Heart right ventricle (tissue), 16 donors: ENCODE data around the gene LMTK3. TPM values are rescaled to one million over a fixed set of nuclear protein-coding genes. Genes with fewer than 3 reads are reported as not detected.

ENCODE experiments used
- ATAC-seq, 8 donors: fragments of 200-7000 bp; cut with Tn5 transposase; one replicate each; pipeline ENCODE4 v1.9.1; 2020; ENCODE audit warnings: mild to moderate bottlenecking in 8 of 8, moderate library complexity in 8 of 8, moderate number of reproducible peaks in 1 of 8
- DNase-seq, 2 donors: peaks; one replicate each; pipeline ENCODE4 v3.0.0-alpha.2; 2020
- H3K27ac ChIP-seq, 10 donors: fragments of 200-600 bp; sonication (generic) in 2 of 10; one replicate each; pipeline versions ENCODE4 v1.5.0 to v1.8.0; 2020 to 2022; ENCODE audit warnings: mild to moderate bottlenecking in 3 of 10
- H3K27me3 ChIP-seq, 7 donors: fragments of 200-600 bp; one replicate each; pipeline ENCODE4 v1.8.0; 2021 to 2022; ENCODE audit warnings: mild to moderate bottlenecking in 2 of 7
- H3K36me3 ChIP-seq, 9 donors: fragments of 200-600 bp; sonication (generic) in 1 of 9; one replicate each; pipeline versions ENCODE4 v1.5.0 to v1.8.0; 2020 to 2022; ENCODE audit warnings: mild to moderate bottlenecking in 2 of 9
- H3K4me1 ChIP-seq, 9 donors: fragments of 200-600 bp; sonication (generic) in 1 of 9; one replicate each; pipeline versions ENCODE4 v1.5.0 to v1.8.0; 2020 to 2022; ENCODE audit warnings: mild to moderate bottlenecking in 4 of 9
- H3K4me3 ChIP-seq, 10 donors: fragments of 200-600 bp; sonication (generic) in 2 of 10; one replicate each; pipeline versions ENCODE4 v1.5.0 to v1.8.0; 2020 to 2022; ENCODE audit warnings: mild to moderate bottlenecking in 7 of 10, moderate library complexity in 2 of 10
- H3K9me3 ChIP-seq, 11 donors: fragments of 200-600 bp in 10 of 11; sonication (generic) in 2 of 11; one replicate each; pipeline versions ENCODE4 v1.5.0 to v1.8.0; 2013 to 2022; ENCODE audit warnings: mild to moderate bottlenecking in 2 of 11, control low read depth in 1 of 11, moderate library complexity in 1 of 11
- WGBS, 2 donors: extraction: QIAGEN DNeasy Blood & Tissue Kit; methylation state at CpG; one replicate each; pipeline ENCODE4 v1.1.7; 2013; ENCODE audit warnings: inconsistent platforms in 1 of 2; 5-methylcytosine and 5-hydroxymethylcytosine counted together
- intact Hi-C, 10 donors: fragments of 100-400 bp; cut with DNase I; formaldehyde crosslinking; loops; one replicate each; pipeline versions ENCODE4 v1.11.1 to v1.14.2; 2022
- polyA plus RNA-seq, 2 donors: library from polyadenylated mRNA; stranded (reverse); fragments of 200-250 nt; gene quantifications; one replicate each; pipeline ENCODE4 v1.2.3, GENCODE V29; 2013
- total RNA-seq, 10 donors: library from RNA; stranded (reverse); fragmentation: NEBNext Ultra II Directional in 3 of 10; extraction: Animal tissue kit (Norgen Biotek cat#: 25700) in 3 of 10; gene quantifications; one replicate each; pipeline versions ENCODE4 v1.2.1 to v1.2.4, GENCODE V29; 2021 to 2023
- TF ChIP-seq, protein P1 (sequence below), 9 donors: fragments of 200-600 bp; sonication (generic) in 2 of 9; IDR thresholded peaks; one replicate each; pipeline versions ENCODE4 v1.5.0 to v1.8.0; 2021 to 2022; ENCODE audit warnings: antibody characterized with exemption in 9 of 9, mild to moderate bottlenecking in 5 of 9, moderate library complexity in 1 of 9
- donor health status: Arrhythmogenic right ventricular cardiomyopathy.
- donor health status: ischemic (EF 13 %, LVEDD 7.1; RV severe dilation, severe dysfunction).
- donor health status: healthy with polysubstance abuse.
- donor health status: DM: no; HTN: yes; CAD: no.
- donor health status: DM: no; HTN: no; CAD: no.
- donor health status: ischemic (EF 25% LVEDD 6.9; RV normal size, moderate dysfunction).
- donor health status: ischemic (EF 25% LVEDD 5.7; RV mildly dilated, moderate dysfunction).
- donor health status: healthy.
- donor health status: DM: yes; HTN: yes; CAD: no.
- donor health status: Ischemic cardiomyopathy.
- donor health status: ischemic (EF 35%, LVEDD 5.7; RV mildly dilated, moderate dysfunction).
- donor health status: nonischemic (EF 11% LVEDD 7.7; RV severe dilation, severe dysfunction).
- donor health status: DM: yes; HTN: yes; CAD: no.
- donor health status: PGD.
- donor health status: ischemic (EF 29% LVEDD 5.4; RV normal size, mild dysfunction).
- donor health status: nonischemic (EF 23%, LVEDD 6.1; RV moderate dilation, normal function).

Gene LMTK3
- total and polyA plus RNA-seq, 12 donors: 0.12 to 1.5 (median 0.88) TPM

DNA sequence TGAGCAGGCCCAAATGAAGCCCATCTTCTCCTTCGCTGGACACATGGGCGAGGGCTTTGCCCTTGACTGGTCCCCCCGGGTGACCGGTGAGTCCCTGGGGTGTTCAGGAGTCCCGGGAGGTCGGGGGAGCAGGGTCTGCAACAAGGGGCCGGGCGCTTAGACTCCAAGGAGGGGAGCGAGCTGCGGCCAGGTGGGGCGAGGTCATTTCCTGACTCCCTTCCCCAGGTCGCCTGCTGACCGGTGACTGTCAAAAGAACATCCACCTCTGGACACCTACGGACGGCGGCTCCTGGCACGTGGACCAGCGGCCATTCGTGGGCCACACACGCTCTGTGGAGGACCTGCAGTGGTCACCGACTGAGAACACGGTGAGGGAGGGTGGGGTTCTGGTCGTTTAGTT is 61.2 kb downstream of the LMTK3 start:
- TF ChIP-seq, protein P1, sequence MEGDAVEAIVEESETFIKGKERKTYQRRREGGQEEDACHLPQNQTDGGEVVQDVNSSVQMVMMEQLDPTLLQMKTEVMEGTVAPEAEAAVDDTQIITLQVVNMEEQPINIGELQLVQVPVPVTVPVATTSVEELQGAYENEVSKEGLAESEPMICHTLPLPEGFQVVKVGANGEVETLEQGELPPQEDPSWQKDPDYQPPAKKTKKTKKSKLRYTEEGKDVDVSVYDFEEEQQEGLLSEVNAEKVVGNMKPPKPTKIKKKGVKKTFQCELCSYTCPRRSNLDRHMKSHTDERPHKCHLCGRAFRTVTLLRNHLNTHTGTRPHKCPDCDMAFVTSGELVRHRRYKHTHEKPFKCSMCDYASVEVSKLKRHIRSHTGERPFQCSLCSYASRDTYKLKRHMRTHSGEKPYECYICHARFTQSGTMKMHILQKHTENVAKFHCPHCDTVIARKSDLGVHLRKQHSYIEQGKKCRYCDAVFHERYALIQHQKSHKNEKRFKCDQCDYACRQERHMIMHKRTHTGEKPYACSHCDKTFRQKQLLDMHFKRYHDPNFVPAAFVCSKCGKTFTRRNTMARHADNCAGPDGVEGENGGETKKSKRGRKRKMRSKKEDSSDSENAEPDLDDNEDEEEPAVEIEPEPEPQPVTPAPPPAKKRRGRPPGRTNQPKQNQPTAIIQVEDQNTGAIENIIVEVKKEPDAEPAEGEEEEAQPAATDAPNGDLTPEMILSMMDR (IDR thresholded peaks at IDR 0.05): no peak
- Histone ChIP-seq H3K27ac (no peak overlapping the region), H3K36me3 (peaks cover 0 to 85% (median 59%) of the 10 kb centered on the region in 9 donors), H3K4me3 (no peak overlapping the region), H3K4me1 (peaks cover 4 to 14% (median 7%) of the 10 kb centered on the region in 9 donors), H3K27me3 (no peaks in the 10 kb centered on the region), H3K9me3 (no peaks in the 10 kb centered on the region)
- DNase-seq (no peak), ATAC-seq (no peak)
- 93 to 94% methylated on average over 23 of the region's 23 CpGs for WGBS, 2 donors
- intact Hi-C loops: no loop called here

DNA sequence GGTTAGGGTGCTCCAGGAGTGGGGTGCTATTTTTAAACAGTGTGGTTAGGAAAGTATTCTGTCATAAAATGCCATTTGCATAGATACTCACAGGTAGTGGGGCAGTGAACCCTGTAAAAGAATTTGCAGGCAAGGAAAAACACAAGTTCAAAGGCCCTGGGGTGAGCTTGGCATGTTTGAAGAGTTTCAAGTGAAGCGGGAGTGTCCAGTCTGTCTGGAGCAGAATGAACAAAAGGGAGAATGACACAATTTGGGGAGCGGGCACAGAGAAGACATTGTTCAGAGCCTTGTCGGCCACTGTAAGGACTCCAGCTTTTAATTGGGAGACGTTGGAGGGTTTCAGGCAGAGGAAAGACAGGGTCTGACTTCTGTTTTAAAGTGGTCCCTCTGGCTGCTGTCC is 63.1 kb downstream of the LMTK3 start:
- no peak for ATAC-seq
- intact Hi-C loops: no loop called here

DNA sequence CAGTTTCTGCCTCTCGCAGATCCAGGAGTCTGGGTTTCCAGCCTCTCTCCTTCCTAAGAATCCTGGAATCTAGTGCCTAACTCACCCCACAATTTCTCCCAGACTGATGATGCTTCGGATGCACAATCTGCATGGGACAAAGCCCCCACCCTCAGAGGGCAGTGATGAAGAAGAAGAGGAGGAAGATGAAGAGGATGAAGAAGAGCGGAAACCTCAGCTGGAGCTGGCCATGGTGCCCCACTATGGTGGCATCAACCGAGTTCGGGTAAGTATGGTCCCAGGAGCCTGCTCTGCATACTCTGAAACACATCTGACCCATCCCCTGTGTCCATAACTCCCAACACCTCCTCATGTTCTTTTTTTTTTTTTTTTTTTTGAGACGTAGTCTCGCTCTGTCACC is 65.1 kb downstream of the LMTK3 start:
- H3K4me1 ChIP-seq: peaks cover 4 to 32% (median 24%) of the 10 kb centered on the region in 9 donors
- TF ChIP-seq, protein P1 (IDR thresholded peaks at IDR 0.05): no peak
- intact Hi-C loops: no loop called here
- DNase-seq (no peak), ATAC-seq (no peak)
- peak overlapping the region in 7 of 10 donors; percentile 79 to 94 (median 92) for H3K27ac ChIP-seq
- peaks cover 0 to 26% (median 15%) of the 10 kb centered on the region in 7 donors for H3K27me3 ChIP-seq
- no peaks in the 10 kb centered on the region for H3K9me3 ChIP-seq
- H3K4me3 ChIP-seq: peak overlapping the region; percentile 78 to 99 (median 90)
- H3K36me3 ChIP-seq: peaks cover 0 to 47% (median 31%) of the 10 kb centered on the region in 9 donors
- WGBS, 2 donors: 81 to 83% methylated on average over 5 to 6 of the region's 7 CpGs

More for the DNA sequence above, 63.1 kb downstream of the LMTK3 start:
- Histone ChIP-seq H3K27ac (no peak overlapping the region), H3K4me1 (peaks cover 4 to 32% (median 24%) of the 10 kb centered on the region in 9 donors), H3K27me3 (peaks cover 0 to 14% (median 7%) of the 10 kb centered on the region in 7 donors), H3K4me3 (no peak overlapping the region), H3K9me3 (no peaks in the 10 kb centered on the region), H3K36me3 (peaks cover 0 to 67% (median 51%) of the 10 kb centered on the region in 9 donors)
- 94 to 95% methylated on average over 4 of the region's 4 CpGs for WGBS, 2 donors
- TF ChIP-seq, protein P1 (IDR thresholded peaks at IDR 0.05): no peak
- no peak for DNase-seq

DNA sequence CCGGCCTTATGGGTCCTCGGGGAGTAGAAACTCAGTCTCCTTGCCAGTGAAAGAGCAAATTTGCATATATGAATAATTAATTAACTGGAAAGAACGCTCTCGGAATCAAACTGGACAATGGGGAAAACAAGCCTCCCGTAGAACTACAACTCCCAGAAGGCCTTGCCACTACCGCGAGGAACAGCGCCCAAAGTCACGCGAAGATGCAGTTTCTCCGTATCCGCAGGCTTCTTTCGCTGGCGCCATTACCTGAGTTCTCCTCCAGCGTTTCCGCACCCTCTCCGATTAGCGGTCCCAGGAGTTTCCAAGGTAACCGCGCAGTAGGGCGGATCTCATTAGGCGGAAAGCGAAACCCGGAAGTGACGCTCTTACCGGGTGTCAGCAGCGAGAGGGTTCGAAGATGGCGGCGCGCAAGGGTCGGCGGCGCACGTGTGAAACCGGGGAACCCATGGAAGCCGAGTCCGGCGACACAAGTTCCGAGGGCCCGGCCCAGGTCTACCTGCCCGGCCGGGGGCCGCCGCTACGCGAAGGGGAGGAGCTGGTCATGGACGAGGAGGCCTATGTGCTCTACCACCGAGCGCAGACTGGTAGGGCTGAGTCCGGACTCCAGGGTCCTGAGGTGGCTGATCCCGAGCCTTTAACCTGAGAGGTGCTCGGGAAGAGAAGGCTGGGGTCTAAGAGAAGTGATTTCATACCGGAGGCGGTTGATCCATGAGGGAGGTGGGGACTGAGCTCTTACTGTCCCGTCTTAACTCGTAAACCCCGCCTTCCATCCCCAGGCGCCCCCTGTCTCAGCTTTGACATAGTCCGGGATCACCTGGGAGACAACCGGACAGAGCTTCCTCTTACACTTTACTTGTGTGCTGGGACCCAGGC is 65.8 kb downstream of the LMTK3 start, which contains the start of gene GRWD1:
GRWD1 (plus strand) TSS at position 378 of the 876 bp plus-strand sequence; CDS start at position 401, 23 bp downstream.
- intact Hi-C loops: loop anchor here in 1 of 10 donors (2.0 kb wide), 1 partner anchor 55 kb away; the partner anchor contains the start of gene KDELR1
- Histone ChIP-seq H3K4me1 (peaks cover 4 to 32% (median 24%) of the 10 kb centered on the region in 9 donors), H3K4me3 (peak within 1 kb of the TSS; percentile 78 to 99 (median 90)), H3K9me3 (no peaks in the 10 kb centered on the region), H3K27me3 (peaks cover 0 to 34% (median 21%) of the 10 kb centered on the region in 7 donors), H3K36me3 (peaks cover 0 to 40% (median 24%) of the 10 kb centered on the region in 9 donors), H3K27ac (peak within 1 kb of the TSS; percentile 79 to 94 (median 90))
- DNase-seq (peak; percentile 80 to 92), ATAC-seq (peak; percentile 90 to 95 (median 94))
- WGBS, 2 donors: 0% methylated on average over 61 of the region's 61 CpGs
- TF ChIP-seq, protein P1 (IDR thresholded peaks at IDR 0.05): peak in 1 of 9 donors; percentile 2
